ENCODE results near the gene TSC22D4. TPM values are rescaled to one million over a fixed set of nuclear protein-coding genes. Genes with fewer than 3 reads are reported as not detected.

The TSC22D4 gene
- total RNA-seq, 2 experiments from 2014 or later = 34.6 to 36.5 TPM

GRCh38 chr7:100419660-100420226, 59.3 kb downstream of the TSC22D4 start:
- Histone ChIP-seq H3K9me3 (ENCODE audit: control insufficient read depth in 1 of 2, insufficient read depth in 1 of 2, low read length in 2 of 2) (no peaks in the 10 kb centered on the region), H3K4me1 (ENCODE audit: insufficient read depth, low read length) (no peaks in the 10 kb centered on the region), H3K4me3 (ENCODE audit: low read length) (no peak overlapping the region), H3K27ac (ENCODE audit: low read depth in 1 of 2, low read length in 2 of 2) (no peak overlapping the region), H3K27me3 (ENCODE audit: control insufficient read depth in 1 of 2, insufficient read depth in 2 of 2, low read length in 2 of 2) (no peaks in the 10 kb centered on the region), H3K36me3 (ENCODE audit: insufficient read depth, low read length) (no peaks in the 10 kb centered on the region)
- Mint-ChIP-seq H3K9me3 (no peaks in the 10 kb centered on the region), H3K27ac (no peak overlapping the region), H3K4me3 (no peak overlapping the region), H3K36me3 (ENCODE audit: low read depth) (no peaks in the 10 kb centered on the region), H3K27me3 (no peaks in the 10 kb centered on the region), H3K4me1 (ENCODE audit: low read depth) (no peaks in the 10 kb centered on the region)
- ChIA-PET POLR2A (interaction anchor here (1.4 kb wide), 1 partner anchor 10 kb away, joined by 5 read pairs; the partner anchor contains the start of genes MEPCE and ZCWPW1), CTCF (no interaction called here)
- intact Hi-C loops (cut with DNase I, micrococcal nuclease) = no loop called here
- ATAC-seq (ENCODE audit: poor library complexity) = no peak
- no peak for TF ChIP-seq CTCF (IDR thresholded peaks at IDR 0.05)
- DNase-seq = no peak

GRCh38 chr7:100418930-100419659, 59.9 kb downstream of the TSC22D4 start:
- no peak overlapping the region for H3K27ac Mint-ChIP-seq
- H3K27me3 Mint-ChIP-seq = no peaks in the 10 kb centered on the region
- no peak overlapping the region for H3K4me3 ChIP-seq (ENCODE audit: low read length)
- H3K27ac ChIP-seq (ENCODE audit: low read depth in 1 of 2, low read length in 2 of 2) = no peak overlapping the region
- H3K9me3 ChIP-seq (ENCODE audit: control insufficient read depth in 1 of 2, insufficient read depth in 1 of 2, low read length in 2 of 2) = no peaks in the 10 kb centered on the region
- ATAC-seq (ENCODE audit: poor library complexity) (no peak), DNase-seq (no peak)
- POLR2A ChIA-PET = interaction anchor here (1.2 to 1.4 kb wide), 2 partner anchors 10 kb away, joined by 3 to 5 read pairs; partner anchors contain the start of genes MEPCE and ZCWPW1
- CTCF ChIA-PET = no interaction called here
- H3K9me3 Mint-ChIP-seq = no peaks in the 10 kb centered on the region
- H3K27me3 ChIP-seq (ENCODE audit: control insufficient read depth in 1 of 2, insufficient read depth in 2 of 2, low read length in 2 of 2) = no peaks in the 10 kb centered on the region
- H3K4me1 Mint-ChIP-seq (ENCODE audit: low read depth) = no peaks in the 10 kb centered on the region
- no peak for TF ChIP-seq CTCF (IDR thresholded peaks at IDR 0.05)
- no peak overlapping the region for H3K4me3 Mint-ChIP-seq
- no peaks in the 10 kb centered on the region for H3K4me1 ChIP-seq (ENCODE audit: insufficient read depth, low read length)
- intact Hi-C loops (cut with DNase I, micrococcal nuclease) = no loop called here
- no peaks in the 10 kb centered on the region for H3K36me3 ChIP-seq (ENCODE audit: insufficient read depth, low read length)
- no peaks in the 10 kb centered on the region for H3K36me3 Mint-ChIP-seq (ENCODE audit: low read depth)

Other genes with a start within 250 kb of the TSC22D4 start
- not detected for gene SPDYE3, start 171.5 kb downstream of the TSC22D4 start, total RNA-seq
- gene PILRB, start 121.1 kb downstream of the TSC22D4 start, total RNA-seq = 10 to 100 TPM; 56.4 to 67.6 TPM
- gene PILRA, start 105.7 kb downstream of the TSC22D4 start, total RNA-seq = 1 to 10 TPM; 4.6 to 5.3 TPM
- 1 to 10 TPM; 4.4 to 6.5 TPM for gene ZCWPW1, start 50.5 kb downstream of the TSC22D4 start, total RNA-seq
- 10 to 100 TPM; 52.6 to 57.0 TPM for gene MEPCE, start 49.4 kb downstream of the TSC22D4 start, total RNA-seq
- 10 to 100 TPM; 42.9 to 47.0 TPM for gene PPP1R35, start 42.7 kb downstream of the TSC22D4 start, total RNA-seq
- gene SPACDR, start 15.0 kb downstream of the TSC22D4 start, total RNA-seq = under 1 TPM; 0.64 to 0.93 TPM
- gene NYAP1, start 4.7 kb upstream of the TSC22D4 start, total RNA-seq = under 1 TPM; 0.66 to 0.75 TPM
- 1 to 10 TPM; 6.6 to 9.9 TPM for gene AGFG2, start 60.0 kb upstream of the TSC22D4 start, total RNA-seq
- gene SAP25, start 94.7 kb upstream of the TSC22D4 start, total RNA-seq = 10 to 100 TPM; 52.0 to 53.4 TPM
- 100 to 1,000 TPM; 313 to 317 TPM for gene LRCH4, start 106.9 kb upstream of the TSC22D4 start, total RNA-seq
- under 1 TPM; 0.66 to 0.78 TPM for gene FBXO24, start 107.1 kb upstream of the TSC22D4 start, total RNA-seq
- 1 to 10 TPM; 6.7 to 7.5 TPM for gene PCOLCE, start 123.1 kb upstream of the TSC22D4 start, total RNA-seq
- gene MOSPD3, start 133.3 kb upstream of the TSC22D4 start, total RNA-seq = 10 to 100 TPM in 1 of 2 experiments, 1 to 10 TPM in 1; 8.5 to 10.9 TPM
- gene TFR2, start 162.3 kb upstream of the TSC22D4 start, total RNA-seq = 1 to 10 TPM; 1.7 to 2.3 TPM
- not detected for gene ACTL6B, start 177.2 kb upstream of the TSC22D4 start, total RNA-seq
- 10 to 100 TPM; 87.8 to 91.9 TPM for gene GNB2, start 194.5 kb upstream of the TSC22D4 start, total RNA-seq
- gene GIGYF1, start 215.0 kb upstream of the TSC22D4 start, total RNA-seq = 10 to 100 TPM; 75.5 to 78.8 TPM
- gene POP7, start 226.9 kb upstream of the TSC22D4 start, total RNA-seq = 1 to 10 TPM; 7.4 to 7.5 TPM
- gene EPO, start 241.3 kb upstream of the TSC22D4 start, total RNA-seq = not detected

Measured in CD4-positive, alpha-beta T cell (primary cell).